COLO668 (cell line): ENCODE results near the gene TMPRSS6.

Source experiments
- DNase-seq: peaks from one replicate; lab custom pipeline; 2025; ENCODE audit not compliant: unreplicated experiment; lab: John Stamatoyannopoulos, UW

Gene TMPRSS6

GRCh38 chr22:37109242-37109917 is at the start of gene TMPRSS6:
TMPRSS6 (minus strand) TSS chr22:37109713; CDS start chr22:37103417, 6,296 bp downstream.
- DNase-seq: peak; percentile 54

GRCh38 chr22:37158963-37159290 is 49.4 kb upstream of the TMPRSS6 start:
- no peak for DNase-seq

- DNase-seq: no peak
Measured at GRCh38 chr22:37157516-37158285, 48.2 kb upstream of the TMPRSS6 start.

GRCh38 chr22:37156686-37157435 is 47.3 kb upstream of the TMPRSS6 start:
- DNase-seq: no peak

GRCh38 chr22:37155971-37156370 is 46.5 kb upstream of the TMPRSS6 start:
- no peak for DNase-seq

- DNase-seq: no peak
Measured at GRCh38 chr22:37154925-37155712, 45.6 kb upstream of the TMPRSS6 start.

GRCh38 chr22:37153901-37154300 is 44.4 kb upstream of the TMPRSS6 start:
- DNase-seq: no peak

- DNase-seq: no peak
Measured at GRCh38 chr22:37151401-37151800, 41.9 kb upstream of the TMPRSS6 start.

- no peak for DNase-seq
Measured at GRCh38 chr22:37150701-37151100, 41.2 kb upstream of the TMPRSS6 start.

- DNase-seq: no peak
Measured at GRCh38 chr22:37148742-37149665, 39.5 kb upstream of the TMPRSS6 start.

GRCh38 chr22:37148031-37148651 is 38.6 kb upstream of the TMPRSS6 start:
- DNase-seq: no peak

GRCh38 chr22:37147186-37147990 is 37.9 kb upstream of the TMPRSS6 start:
- no peak for DNase-seq

GRCh38 chr22:37146507-37147180 is 37.1 kb upstream of the TMPRSS6 start:
- DNase-seq: no peak

- DNase-seq: no peak
Measured at GRCh38 chr22:37146051-37146385, 36.5 kb upstream of the TMPRSS6 start.

GRCh38 chr22:37145180-37146050 is 35.9 kb upstream of the TMPRSS6 start:
- DNase-seq: no peak

GRCh38 chr22:37144180-37144554 is 34.7 kb upstream of the TMPRSS6 start:
- no peak for DNase-seq

- no peak for DNase-seq
Measured at GRCh38 chr22:37141971-37142370, 32.5 kb upstream of the TMPRSS6 start.
